Measurements from ENCODE around the gene KMT2D.

KMT2D gene

GRCh38 chr12:49033611-49034285 is 26.8 kb downstream of the KMT2D start:
- no peak for DNase-seq (ENCODE audit: low read depth in 1 of 2, low spot score in 1 of 2)
- TF ChIP-seq SPI1 (IDR thresholded peaks at IDR 0.05; ENCODE audit: borderline replicate concordance, low read depth) (no peak), REST (IDR thresholded peaks at IDR 0.05; ENCODE audit: insufficient replicate concordance, low read depth) (no peak), CTCF (IDR thresholded peaks at IDR 0.05; ENCODE audit: insufficient read depth, low read length) (no peak), GABPA (IDR thresholded peaks at IDR 0.05; ENCODE audit: low read depth) (no peak), POLR2AphosphoS5 (IDR thresholded peaks at IDR 0.05; ENCODE audit: low read depth) (no peak)
- H3K4me3 ChIP-seq (replicated peaks; ENCODE audit: insufficient read depth, low read length): no peak overlapping the region
- no peak overlapping the region for H3K27ac ChIP-seq (replicated peaks)
- H3K27me3 ChIP-seq (ENCODE audit: insufficient read depth, poor library complexity, severe bottlenecking): no peaks in the 10 kb centered on the region

GRCh38 chr12:49032679-49033447 is 27.7 kb downstream of the KMT2D start:
- no peak for DNase-seq (ENCODE audit: low read depth in 1 of 2, low spot score in 1 of 2)
- no peak overlapping the region for H3K27ac ChIP-seq (replicated peaks)
- TF ChIP-seq POLR2AphosphoS5 (IDR thresholded peaks at IDR 0.05; ENCODE audit: low read depth) (0 out of 2 replicates have a peak, but pooled peaks have one; percentile 34), CTCF (IDR thresholded peaks at IDR 0.05; ENCODE audit: insufficient read depth, low read length) (no peak)

GRCh38 chr12:49032276-49032675 is 28.3 kb downstream of the KMT2D start:
- H3K27ac ChIP-seq (replicated peaks): no peak overlapping the region
- no peaks in the 10 kb centered on the region for H3K27me3 ChIP-seq (ENCODE audit: insufficient read depth, poor library complexity, severe bottlenecking)
- no peak for DNase-seq (ENCODE audit: low read depth in 1 of 2, low spot score in 1 of 2)
- no peak for TF ChIP-seq REST (IDR thresholded peaks at IDR 0.05; ENCODE audit: insufficient replicate concordance, low read depth)
- TF ChIP-seq POLR2AphosphoS5 (IDR thresholded peaks at IDR 0.05; ENCODE audit: low read depth): no peak
- TF ChIP-seq CTCF (IDR thresholded peaks at IDR 0.05; ENCODE audit: insufficient read depth, low read length): no peak
- no peak for TF ChIP-seq SPI1 (IDR thresholded peaks at IDR 0.05; ENCODE audit: borderline replicate concordance, low read depth)
- TF ChIP-seq GABPA (IDR thresholded peaks at IDR 0.05; ENCODE audit: low read depth): no peak
- no peak overlapping the region for H3K4me3 ChIP-seq (replicated peaks; ENCODE audit: insufficient read depth, low read length)

More at GRCh38 chr12:49032679-49033447, 27.7 kb downstream of the KMT2D start:
- Histone ChIP-seq H3K27me3 (ENCODE audit: insufficient read depth, poor library complexity, severe bottlenecking) (no peaks in the 10 kb centered on the region), H3K4me3 (replicated peaks; ENCODE audit: insufficient read depth, low read length) (no peak overlapping the region)

All from HL-60 (cell line).